Stimulated activated CD4-positive, alpha-beta T cell treated with anti-CD3 and anti-CD28 coated beads, Interleukin-15, amount 100 ng/mL, for 48 hours (primary cell): ENCODE data around the gene SYS1.

Experiments used
- DNase-seq, 2 donors: peaks; one replicate each; pipeline ENCODE4 v3.0.0-alpha.2; 2020; ENCODE audit warnings: low read depth in 2 of 2

SYS1 gene

DNA sequence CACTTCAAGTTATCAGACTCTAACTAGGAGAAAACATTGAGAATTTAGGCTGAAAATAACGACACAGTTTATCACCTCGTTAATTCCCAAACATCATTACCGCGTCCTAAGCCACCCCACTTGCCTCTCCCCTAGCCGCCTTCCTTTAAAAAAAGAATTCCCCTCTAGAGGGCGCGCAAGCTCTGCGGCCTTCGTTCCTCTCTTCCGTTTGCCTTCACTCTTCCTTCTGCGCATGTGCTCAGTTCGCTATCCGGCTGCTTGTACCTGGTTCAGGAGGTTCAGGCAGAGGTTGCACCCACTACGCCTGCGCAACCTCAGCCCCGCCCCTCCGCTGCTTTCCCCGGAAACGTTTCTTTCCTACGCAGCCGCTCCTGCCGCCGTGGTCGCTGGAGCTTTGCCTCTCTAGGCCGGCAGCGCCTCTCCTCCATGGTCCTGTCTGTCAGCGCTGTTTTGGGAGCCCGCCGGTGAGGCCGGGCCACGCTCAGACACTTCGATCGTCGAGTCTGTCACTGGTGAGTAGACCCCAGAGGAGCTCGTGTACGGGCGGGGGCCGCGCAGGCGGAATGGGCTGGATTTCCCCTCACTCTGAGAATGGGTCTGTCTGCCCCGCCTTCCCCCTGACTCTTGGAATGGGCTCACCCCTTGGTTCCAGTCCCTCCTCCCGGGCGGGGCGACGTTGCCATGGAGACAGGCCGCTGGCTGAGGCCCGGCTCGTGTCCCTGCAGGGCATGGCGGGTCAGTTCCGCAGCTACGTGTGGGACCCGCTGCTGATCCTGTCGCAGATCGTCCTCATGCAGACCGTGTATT, at the start of gene SYS1:
Gene SYS1 (plus strand): TSS at position 353 of the 807 bp plus-strand sequence. CDS start 376 bp downstream, at position 729.
- DNase-seq, result peak; percentile 97 to 98

DNA sequence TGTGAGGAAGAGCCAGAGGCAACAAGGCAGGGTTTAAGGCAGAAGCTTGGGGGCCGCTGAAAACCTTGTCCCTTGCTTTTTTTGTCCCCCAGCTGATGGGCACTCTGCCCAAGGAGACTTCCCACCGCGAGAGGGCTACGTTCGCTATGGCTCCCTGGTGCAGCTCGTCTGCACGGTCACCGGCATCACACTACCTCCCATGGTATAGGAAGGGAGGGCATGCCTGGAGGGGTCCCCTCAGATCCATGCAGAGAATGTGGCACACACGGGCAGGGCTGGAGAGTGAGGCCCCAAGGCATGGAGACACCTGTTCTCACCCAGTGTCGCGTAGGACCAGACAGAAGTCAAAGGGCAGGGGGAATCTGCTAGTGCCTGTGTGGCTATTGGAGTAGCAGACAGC, 49.0 kb upstream of the SYS1 start:
- DNase-seq, result no peak

DNA sequence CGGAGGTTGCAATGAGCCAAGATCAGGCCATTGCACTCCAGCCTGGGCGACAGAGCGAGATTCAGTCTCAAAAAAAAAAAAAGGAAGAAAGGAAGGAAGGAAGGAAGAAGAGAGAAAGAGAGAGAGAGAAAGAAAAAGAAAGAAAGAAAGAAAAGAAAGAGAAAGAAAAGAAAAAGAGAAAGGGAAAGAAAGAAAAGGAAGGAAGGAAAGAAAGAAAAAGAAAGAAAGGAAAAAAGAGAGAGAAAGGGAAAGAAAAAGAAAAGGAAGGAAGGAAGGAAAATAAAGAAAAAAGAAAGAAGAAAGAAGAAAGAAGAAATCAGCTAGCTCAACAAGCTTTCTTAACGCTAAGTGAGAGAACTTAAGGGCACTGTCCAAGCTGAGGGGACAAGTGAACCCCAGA, 47.3 kb upstream of the SYS1 start:
- no peak for DNase-seq

DNA sequence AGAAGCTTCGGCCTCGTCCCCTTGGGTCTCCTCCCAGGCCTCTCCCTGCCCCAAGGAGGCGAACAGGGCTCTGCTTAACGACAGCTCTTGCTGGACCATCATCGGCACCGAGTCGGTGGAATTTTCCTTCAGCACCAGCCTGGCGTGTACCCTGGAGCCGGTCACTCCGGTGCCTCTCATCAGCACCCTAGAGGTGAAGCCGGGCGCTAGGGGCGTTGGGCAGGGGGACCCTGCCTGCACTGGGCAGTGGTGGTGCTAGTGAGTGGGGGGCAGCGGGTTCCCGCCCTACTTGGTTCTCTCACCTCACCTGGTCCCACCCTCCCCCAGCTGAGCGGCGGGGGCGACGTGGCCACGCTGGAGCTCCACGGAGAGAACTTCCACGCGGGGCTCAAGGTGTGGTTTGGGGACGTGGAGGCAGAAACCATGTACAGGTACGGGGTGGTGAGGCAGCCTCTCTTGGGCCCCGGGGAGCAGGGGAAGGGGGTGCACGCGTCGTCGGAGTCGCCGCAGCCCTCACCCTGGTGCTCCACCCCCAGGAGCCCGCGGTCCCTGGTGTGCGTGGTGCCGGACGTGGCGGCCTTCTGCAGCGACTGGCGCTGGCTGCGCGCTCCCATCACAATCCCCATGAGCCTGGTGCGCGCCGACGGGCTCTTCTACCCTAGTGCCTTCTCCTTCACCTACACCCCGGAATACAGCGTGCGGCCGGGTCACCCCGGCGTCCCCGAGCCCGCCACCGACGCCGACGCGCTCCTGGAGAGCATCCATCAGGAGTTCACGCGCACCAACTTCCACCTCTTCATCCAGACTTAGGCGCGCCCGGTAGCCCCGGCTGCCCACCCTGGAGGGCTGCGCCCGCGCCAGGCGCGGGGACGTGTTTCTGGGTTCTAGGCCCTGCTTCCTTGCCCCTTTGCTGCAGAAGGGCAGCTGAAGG, 46.5 kb upstream of the SYS1 start:
- no peak for DNase-seq

DNA sequence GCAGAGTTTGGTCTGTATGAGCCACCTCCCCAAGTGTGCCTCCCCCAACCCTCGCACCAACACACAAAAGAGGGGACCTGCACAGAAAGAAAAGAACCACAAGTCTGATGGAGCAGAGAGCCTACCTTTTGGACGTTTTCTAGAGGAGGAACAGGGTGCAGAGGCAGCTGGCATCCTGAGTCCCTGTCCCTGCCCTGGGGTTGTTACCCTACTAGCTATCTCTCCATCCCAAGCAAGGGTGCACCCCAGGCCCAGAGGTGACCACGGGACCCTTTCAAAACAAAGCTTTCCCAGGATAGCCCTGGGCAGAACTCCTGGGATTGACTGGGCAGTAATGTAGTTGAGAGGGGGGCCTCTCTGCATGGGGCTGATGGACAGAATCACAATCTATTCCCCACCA, 45.1 kb upstream of the SYS1 start:
- no peak for DNase-seq

DNA sequence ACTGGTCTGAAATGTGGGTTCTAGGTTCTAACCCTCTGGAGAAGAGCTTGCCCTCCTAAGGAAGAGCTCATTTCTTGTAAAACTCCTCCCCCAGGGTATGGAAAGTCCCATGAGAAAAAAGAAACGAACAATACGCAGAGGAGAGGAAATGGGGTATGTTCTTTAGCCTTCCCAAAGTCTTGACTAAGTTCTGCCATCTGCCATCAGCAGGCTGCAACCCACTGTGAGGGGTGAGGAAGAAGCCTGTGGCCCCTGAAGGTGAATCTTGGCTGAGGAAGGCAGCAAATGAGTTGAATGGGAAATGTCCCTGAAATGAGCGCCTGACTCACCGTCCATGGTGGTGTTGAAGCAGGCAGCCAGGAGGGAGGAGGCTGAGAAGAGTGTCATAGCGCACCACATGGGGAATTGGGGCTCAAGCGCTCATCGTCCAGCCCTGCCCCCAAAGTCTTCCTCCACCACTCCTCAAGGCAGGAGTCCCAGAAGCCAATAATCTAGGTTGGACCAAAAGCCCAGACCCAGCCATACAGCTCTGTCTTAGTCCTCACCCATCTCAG, 44.5 kb upstream of the SYS1 start:
- no peak for DNase-seq

DNA sequence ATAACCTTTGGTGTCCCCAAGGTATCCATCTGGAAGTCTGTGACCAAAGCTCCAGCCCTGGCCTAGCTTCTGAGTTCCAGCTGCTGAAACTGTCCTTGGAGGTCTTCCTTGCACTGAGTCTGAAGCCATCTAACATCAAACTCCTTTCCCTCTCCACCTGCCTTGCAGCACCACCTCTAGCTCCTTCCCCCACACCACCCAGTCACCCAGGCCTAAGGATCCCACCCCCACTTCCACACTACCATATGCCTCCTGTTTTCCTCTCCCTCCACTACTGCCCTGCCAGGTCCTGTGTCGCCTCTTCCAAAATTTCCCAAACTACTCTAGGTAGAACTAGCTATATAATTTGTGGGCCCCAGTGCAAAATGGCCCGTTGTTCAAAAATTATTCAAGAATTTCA, 44.0 kb upstream of the SYS1 start:
- no peak for DNase-seq

DNA sequence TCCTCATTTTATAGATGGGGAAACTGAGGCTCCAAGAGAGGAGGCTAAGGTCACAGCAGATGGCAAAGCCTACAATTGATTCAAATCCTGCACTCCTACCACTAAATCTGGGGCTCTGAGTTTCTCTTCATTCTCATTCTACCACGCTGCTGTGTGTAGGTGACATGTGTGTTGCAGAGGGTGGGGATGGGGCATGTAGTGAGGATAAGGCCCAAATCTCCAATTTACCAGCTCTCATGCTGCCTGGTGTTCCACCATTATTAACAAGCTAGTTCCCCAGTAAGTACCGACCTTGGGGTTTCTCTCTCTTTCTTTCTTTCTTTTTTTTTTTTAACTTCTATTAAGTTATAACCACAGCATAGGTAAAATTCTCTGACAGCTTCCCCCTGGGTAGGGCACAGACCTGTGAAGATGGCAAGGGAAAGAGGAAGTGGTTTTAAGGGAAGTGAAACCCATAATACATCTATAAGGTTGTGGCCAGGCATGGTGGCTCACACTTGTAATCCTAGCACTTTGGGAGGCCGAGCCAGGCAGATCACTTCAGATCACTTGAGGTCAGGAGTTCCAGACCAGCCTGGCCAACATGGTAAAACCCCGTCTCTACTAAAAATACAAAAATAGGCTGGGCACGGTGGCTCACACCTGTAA, 41.9 kb upstream of the SYS1 start:
- DNase-seq, result no peak

DNA sequence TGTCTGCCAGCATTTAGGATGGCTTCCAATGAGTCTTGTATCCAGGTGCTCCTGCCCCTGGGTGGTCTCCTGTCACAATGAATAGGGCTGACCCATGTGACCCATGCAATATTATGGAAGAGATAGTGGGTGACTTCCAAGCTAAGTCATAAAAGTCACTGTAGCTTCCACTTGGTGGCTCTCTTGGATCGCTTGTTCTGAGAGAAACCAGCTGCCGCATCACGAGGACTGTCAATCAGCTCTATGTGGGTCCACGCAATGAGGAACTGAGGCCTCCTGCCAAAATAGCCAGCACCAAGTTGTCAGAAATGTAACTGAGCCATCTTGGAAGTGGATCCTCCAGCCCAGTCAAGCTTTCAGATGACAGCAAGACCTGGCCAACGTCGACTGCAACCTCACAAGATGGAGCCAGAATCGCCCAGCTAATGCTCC, 40.0 kb upstream of the SYS1 start:
- DNase-seq, result no peak

DNA sequence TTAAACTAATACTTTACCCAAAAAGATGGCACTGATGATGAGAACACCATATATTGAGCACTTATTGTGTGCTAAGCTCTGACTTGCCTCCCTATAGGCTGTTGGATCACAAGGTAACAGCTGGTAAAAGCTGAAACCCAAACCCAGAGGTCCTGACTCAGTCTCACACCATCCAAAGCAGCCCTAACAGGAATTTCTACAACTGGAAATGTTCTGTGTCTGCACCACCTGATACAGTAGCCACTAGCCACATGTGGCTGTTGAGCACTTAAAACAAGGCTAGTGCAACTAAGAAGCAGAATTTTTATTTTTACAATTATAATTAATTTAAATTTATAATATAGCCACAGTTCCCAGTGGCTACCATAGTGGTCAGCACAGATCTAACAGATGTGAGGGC, 39.2 kb upstream of the SYS1 start:
- DNase-seq, result no peak

DNA sequence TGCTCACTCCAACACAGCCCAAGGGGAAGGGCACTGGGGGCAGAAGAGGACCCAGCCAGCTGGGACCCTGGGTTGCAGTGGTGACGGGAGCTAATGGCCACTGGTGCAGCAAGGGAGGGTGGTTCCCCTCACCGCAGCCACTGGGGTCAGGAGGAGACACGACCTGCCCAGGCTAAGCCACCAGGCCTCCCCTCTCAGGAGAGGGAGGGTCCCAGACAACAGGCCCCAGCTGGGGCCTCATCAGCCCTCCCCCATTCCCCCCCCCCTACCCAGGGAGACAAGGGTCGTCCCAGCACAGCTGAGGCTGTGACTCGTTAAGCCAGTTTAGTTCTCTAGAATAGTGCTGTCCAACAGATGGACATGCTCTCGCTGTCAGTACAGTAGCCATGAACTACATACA, 37.6 kb upstream of the SYS1 start:
- DNase-seq, result no peak

DNA sequence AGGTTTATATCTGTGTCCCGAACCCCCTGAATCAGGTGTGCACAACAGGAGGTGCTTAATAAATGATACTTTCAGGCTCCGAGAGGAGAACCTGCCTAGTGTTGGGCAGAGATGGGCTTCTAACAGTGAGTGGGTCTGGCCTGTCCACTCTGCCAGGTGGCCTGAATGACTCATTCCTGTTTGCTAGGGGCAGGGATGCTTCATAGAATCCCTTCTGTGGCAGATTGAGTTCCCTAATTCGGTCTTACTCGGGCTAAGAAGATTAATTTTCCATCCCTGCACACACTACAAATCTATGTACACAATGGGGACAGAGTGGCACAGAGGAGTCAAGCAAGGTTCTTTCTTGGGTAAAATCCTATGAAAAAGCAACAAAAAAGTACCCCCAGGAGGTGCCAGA, 34.5 kb upstream of the SYS1 start:
- no peak for DNase-seq

DNA sequence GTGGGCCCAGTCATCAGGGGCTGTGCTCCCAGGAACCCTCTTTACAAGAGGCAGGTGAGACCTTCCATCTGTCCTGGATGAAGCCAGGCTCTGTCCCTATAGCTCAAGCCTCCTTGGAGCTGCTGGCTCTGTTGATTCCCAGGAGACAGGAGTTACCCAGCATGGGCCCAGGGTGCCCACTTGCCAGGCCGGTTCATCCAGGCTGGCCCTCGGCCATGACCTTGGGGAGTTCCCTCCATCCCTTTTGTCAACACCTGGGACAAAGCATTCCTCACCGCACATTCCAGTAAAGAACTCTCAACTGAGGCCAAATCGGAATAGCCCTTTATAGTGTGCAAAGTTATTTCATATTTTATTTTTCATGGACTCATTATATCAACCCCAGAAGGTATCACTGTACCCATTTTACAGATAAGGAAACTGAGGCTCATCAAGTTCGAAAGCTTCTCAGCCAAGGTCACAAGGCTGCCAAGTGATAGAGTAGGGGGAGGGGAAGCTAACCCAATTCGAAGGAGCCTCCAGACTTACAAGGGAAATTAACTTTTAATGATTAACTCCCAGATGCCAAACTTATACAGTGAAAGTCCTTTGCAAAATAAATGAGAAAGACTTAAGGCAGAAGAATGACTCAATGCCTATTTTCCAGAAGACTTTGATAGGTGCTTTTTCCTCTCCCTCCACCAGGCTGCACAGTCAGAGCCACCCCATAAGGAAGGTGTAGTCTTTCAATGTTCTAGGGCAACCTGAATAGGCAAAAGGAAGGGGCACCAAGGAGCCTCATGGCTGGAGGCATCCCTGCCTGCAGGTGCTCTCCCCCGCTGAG, 33.2 kb upstream of the SYS1 start:
- DNase-seq, result no peak

DNA sequence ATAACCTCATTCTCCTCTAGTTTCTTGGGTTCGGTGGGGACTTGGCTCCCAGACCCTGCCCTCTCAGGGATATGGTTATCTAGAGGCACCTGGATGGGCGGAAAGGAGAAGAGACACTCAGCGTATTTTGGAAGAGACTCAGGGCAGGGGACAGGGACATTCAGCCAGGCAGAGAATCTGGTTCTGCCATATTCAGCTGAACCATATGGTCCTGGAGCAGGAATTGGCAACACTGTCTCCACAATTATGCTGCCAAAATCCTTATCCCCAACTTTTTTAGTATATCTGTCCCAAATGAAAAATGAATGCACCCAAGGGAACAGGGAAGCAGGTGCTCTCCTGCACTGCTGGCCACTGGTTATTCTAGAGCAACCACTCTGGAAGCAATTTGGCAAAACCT, 32.5 kb upstream of the SYS1 start:
- DNase-seq, result no peak

DNA sequence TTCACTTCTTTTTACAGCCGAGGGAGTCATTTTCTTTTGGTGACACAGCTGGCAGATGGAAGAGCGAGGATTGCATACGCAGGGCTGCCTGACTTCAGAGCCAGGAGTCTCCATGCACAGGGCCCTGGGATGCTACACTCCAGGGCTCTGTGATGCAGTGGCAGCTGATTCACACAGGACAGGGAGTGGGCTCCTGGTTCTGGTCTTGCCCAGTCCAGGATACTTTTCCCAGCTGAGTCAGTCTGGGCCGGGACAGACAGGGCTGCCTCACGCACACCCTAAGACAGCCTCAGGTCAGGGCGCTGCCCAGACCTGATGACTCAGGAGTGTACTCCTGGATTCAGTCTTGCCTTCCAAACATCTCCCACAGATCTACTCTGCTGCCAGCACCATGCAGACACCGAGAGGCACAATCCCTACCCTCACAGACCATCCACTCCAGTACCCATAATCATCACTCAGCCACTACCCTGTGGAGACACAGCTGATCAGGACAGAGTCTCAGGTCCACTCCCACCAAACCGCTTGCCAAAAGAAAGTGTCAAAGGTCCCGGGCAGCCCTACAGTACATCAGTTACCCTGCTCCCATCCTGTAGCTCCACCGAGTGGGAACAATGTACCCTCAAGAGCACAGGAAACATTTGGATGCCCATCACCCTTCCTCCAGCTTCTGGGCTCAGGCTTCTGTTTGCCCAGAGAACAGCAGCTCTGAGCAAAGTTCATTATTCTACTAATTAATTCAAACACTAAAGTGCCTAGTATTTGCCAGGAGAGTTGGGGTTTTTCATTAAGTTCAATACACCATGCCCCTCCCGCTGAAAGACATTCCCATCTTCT, 26.2 kb upstream of the SYS1 start:
- no peak for DNase-seq

DNA sequence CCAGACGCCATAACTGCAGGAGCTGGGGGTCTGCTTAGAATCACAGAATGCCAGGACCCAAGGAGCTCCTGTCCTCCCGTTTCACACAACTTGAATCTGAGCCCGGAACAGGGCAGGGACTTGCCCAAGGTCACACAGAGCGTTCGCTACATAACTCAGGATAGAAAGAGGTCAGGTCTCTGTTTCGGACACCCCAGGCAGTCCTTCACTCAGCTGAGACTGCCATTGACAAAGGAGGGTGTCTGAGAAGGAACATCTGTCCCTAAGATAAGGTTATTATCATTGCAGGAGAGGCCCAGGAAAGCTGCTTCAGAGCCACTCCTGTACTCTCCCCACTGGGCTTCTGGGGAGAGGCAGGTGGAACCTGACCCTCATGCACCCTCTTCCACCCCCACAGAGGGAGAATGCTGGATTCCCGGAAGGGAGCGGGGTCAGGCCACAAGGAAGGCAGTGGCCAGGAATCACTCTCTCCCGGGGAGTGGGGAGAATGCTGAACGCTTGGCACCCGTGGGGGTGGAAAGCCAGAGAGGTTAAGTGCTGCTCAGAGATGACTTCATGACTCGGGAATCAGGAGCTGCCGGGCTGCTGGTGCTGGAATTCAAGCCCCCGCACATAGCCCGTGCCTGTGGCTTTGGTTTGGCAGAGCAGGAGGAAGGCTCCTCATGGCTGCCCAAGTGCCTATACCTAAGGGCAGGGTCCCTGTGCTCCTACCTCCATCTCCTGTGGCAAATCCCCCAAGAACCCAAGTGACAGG, 25.4 kb upstream of the SYS1 start:
- no peak for DNase-seq

DNA sequence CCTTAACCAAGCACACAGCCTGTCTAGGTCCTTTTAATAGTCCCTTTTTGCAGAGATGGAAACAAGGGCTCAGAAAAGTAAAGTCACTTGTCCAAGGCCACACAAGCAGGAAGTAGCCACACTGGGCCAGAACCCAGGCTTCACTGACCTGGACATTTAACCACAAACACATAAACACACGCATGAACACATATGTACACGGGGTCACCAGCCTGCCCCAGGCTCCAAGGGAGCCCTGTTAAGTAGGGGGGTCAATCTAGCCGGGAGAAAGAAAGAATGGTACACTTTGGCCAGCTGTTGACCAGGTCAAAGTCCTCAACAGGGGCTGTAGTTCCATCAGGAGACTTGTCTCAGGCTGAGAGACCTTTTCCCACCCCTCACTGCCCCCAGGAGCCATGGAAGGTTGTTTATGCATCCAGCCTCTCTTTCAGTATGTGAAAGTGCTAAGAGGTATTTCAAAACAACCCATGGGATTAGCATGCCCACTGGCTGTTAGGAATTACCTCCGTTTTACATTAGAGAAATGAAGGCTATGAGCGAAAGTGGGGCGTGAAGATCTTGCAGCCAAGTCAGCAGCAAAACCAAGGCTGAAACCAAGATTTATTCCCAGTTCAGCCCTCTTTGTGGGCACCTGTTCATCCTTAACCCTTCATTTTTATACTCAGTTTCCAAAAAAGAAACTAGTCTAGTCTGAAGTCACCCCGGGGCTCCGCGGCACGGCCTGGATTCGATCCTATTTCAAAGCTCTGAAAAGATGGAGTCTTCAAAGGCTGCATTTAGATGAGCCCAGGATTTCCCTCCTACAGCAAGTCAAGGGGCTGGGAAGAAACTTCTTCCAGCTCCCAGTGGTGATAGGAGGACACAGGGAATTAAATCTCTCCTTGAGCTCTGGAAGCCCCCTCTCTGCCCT, 24.6 kb upstream of the SYS1 start:
- no peak for DNase-seq

DNA sequence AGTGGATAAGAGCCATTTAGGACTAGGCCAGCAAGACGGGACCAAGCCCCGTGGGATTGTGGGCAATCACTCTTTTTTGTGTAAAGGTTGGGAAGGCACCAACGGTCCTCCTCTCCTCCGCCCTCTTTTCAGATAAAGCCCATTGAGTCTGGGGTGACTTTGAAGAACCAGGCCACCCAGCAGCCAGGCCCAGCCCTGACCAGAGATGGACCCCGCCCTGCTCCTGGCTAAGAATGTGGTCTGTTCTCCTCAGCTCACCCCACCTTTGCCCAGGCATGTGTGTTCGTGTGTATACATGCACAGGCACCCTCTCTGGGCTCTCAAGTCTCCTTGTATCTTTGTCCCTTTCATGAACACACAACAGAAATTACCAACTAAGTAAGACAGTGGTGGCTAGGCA, 23.9 kb upstream of the SYS1 start:
- no peak for DNase-seq
